ENCODE data around the gene UBE2L6. TPM values are rescaled to one million over a fixed set of nuclear protein-coding genes. Genes with fewer than 3 reads are reported as not detected.
A peak's percentile ranks its signal among the peaks of the same experiment; 100 is the strongest.

Gene UBE2L6
- total and polyA plus RNA-seq, 2 experiments from 2014 or later = 41.5 to 75.9 TPM

GRCh38 chr11:57547854-57548377 lies 19.6 kb downstream of the UBE2L6 start:
- Histone ChIP-seq H3K9me2 (ENCODE audit: insufficient read depth) (no peaks in the 10 kb centered on the region), H3K36me3 (ENCODE audit: low read depth) (peaks cover 7% of the 10 kb centered on the region; the same call in 1 of the 2 replicates), H3K4me3 (no peak overlapping the region), H3K4me1 (ENCODE audit: insufficient read depth) (no peaks in the 10 kb centered on the region), H4K20me1 (ENCODE audit: insufficient read depth) (no peaks in the 10 kb centered on the region), H3F3A (ENCODE audit: insufficient read depth) (no peaks in the 10 kb centered on the region), H2AFZ (no peak overlapping the region), H3K9me3 (ENCODE audit: low read depth) (no peaks in the 10 kb centered on the region), H3K79me2 (ENCODE audit: insufficient read depth) (no peaks in the 10 kb centered on the region), H3K27me3 (replicated peaks; ENCODE audit: insufficient read depth) (no peaks in the 10 kb centered on the region), H3K9ac (no peak overlapping the region), H3K27ac (no peak overlapping the region), H3K4me2 (ENCODE audit: unreplicated experiment) (no peak overlapping the region)
- TF ChIP-seq EZH2phosphoT487 (IDR thresholded peaks at IDR 0.05; ENCODE audit: insufficient read depth, low read depth) (no peak), EZH2 (IDR thresholded peaks at IDR 0.05; ENCODE audit: insufficient read depth, poor library complexity, severe bottlenecking) (no peak)
- peak; percentile 17 for DNase-seq
- in situ Hi-C loops (cut with MboI) = no loop called here
- 38 to 61% methylated on average over 5 to 6 of the region's 6 CpGs for WGBS, 2 experiments (ENCODE audit: low coverage in 1 of 2, low lambda C conversion rate in 2 of 2, missing lambda C conversion rate in 2 of 2)

DNA sequence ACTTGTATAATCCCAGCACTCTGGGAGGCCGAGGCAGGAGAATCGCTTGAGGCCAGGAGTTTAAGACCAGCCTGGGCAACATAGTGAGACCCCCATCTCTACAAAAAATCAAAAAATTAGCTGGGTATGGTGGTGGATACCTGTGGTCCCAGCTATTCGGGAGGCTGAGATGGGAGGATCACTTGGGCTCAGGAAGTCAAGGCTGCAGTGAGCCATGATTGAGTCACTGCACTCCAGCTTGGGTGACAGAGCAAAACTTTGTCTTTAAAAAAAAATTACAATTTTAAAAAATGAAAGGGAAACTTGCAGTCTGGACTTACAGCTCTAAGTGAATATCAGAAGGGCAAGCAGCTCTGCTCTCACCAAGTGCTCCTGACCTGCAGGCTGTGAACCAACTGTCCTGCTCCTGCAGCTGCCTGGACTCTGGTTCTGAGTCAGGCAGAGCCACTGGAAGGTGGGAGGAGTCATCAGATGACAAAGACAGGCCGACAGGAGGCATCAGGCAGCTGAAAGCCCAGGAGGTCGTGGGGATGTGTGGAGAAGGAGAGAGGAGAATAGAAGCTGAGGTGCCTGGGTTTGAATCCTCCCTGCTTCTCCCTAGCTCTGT lies 20.5 kb downstream of the UBE2L6 start:
- 58 to 60% methylated on average over 5 of the region's 5 CpGs for WGBS, 2 experiments (ENCODE audit: low coverage in 1 of 2, low lambda C conversion rate in 2 of 2, missing lambda C conversion rate in 2 of 2)
- Histone ChIP-seq H3F3A (ENCODE audit: insufficient read depth) (no peaks in the 10 kb centered on the region), H4K20me1 (ENCODE audit: insufficient read depth) (no peaks in the 10 kb centered on the region), H3K4me1 (ENCODE audit: insufficient read depth) (no peaks in the 10 kb centered on the region), H3K79me2 (ENCODE audit: insufficient read depth) (no peaks in the 10 kb centered on the region), H3K36me3 (ENCODE audit: low read depth) (peaks cover 2% of the 10 kb centered on the region; the same call in 1 of the 2 replicates), H3K9me3 (ENCODE audit: low read depth) (no peaks in the 10 kb centered on the region), H3K4me2 (ENCODE audit: unreplicated experiment) (no peak overlapping the region), H3K9ac (no peak overlapping the region), H3K27me3 (replicated peaks; ENCODE audit: insufficient read depth) (no peaks in the 10 kb centered on the region), H3K4me3 (no peak overlapping the region), H3K9me2 (ENCODE audit: insufficient read depth) (no peaks in the 10 kb centered on the region), H3K27ac (no peak overlapping the region), H2AFZ (no peak overlapping the region)
- no peak for TF ChIP-seq EZH2phosphoT487 (IDR thresholded peaks at IDR 0.05; ENCODE audit: insufficient read depth, low read depth)
- no peak for TF ChIP-seq EZH2 (IDR thresholded peaks at IDR 0.05; ENCODE audit: insufficient read depth, poor library complexity, severe bottlenecking)
- in situ Hi-C loops (cut with MboI) = no loop called here
- DNase-seq = peak; percentile 81

DNA sequence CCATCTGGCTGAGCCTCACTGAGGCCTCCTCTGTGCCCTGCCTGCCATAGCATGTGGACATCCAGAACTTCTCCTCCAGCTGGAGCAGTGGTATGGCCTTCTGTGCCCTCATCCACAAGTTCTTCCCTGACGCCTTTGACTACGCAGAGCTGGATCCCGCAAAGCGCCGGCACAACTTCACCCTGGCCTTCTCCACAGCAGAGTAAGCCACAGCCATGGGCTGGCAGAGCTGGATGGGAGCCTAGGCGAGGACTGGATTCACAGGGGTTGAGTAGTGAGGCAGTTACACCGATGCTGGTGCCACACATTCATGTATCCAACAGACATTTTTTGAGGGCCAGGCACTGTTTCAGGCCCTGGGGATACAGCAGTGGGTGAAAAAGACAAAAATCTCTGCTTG lies 21.0 kb downstream of the UBE2L6 start:
- no peak overlapping the region for H3K27ac ChIP-seq
- 96 to 100% methylated on average over 7 of the region's 7 CpGs for WGBS, 2 experiments (ENCODE audit: low coverage in 1 of 2, low lambda C conversion rate in 2 of 2, missing lambda C conversion rate in 2 of 2)
- H3K4me1 ChIP-seq (ENCODE audit: insufficient read depth) = no peaks in the 10 kb centered on the region
- H3K9ac ChIP-seq = no peak overlapping the region
- H4K20me1 ChIP-seq (ENCODE audit: insufficient read depth) = no peaks in the 10 kb centered on the region
- H2AFZ ChIP-seq = no peak overlapping the region
- no peaks in the 10 kb centered on the region for H3K9me2 ChIP-seq (ENCODE audit: insufficient read depth)
- H3K27me3 ChIP-seq (replicated peaks; ENCODE audit: insufficient read depth) = no peaks in the 10 kb centered on the region
- H3K9me3 ChIP-seq (ENCODE audit: low read depth) = no peaks in the 10 kb centered on the region
- H3K36me3 ChIP-seq (ENCODE audit: low read depth) = peaks cover under 1% of the 10 kb centered on the region; the same call in 1 of the 2 replicates
- in situ Hi-C loops (cut with MboI) = no loop called here
- H3K4me3 ChIP-seq = no peak overlapping the region
- TF ChIP-seq EZH2 (IDR thresholded peaks at IDR 0.05; ENCODE audit: insufficient read depth, poor library complexity, severe bottlenecking) (no peak), EZH2phosphoT487 (IDR thresholded peaks at IDR 0.05; ENCODE audit: insufficient read depth, low read depth) (no peak)
- no peaks in the 10 kb centered on the region for H3F3A ChIP-seq (ENCODE audit: insufficient read depth)
- no peaks in the 10 kb centered on the region for H3K79me2 ChIP-seq (ENCODE audit: insufficient read depth)
- DNase-seq = no peak
- no peak overlapping the region for H3K4me2 ChIP-seq (ENCODE audit: unreplicated experiment)

- no peaks in the 10 kb centered on the region for H3K79me2 ChIP-seq (ENCODE audit: insufficient read depth)
- no peaks in the 10 kb centered on the region for H3F3A ChIP-seq (ENCODE audit: insufficient read depth)
- H3K27ac ChIP-seq = no peak overlapping the region
- H3K4me1 ChIP-seq (ENCODE audit: insufficient read depth) = no peaks in the 10 kb centered on the region
- H4K20me1 ChIP-seq (ENCODE audit: insufficient read depth) = no peaks in the 10 kb centered on the region
- no peak overlapping the region for H3K9ac ChIP-seq
- H3K27me3 ChIP-seq (replicated peaks; ENCODE audit: insufficient read depth) = no peaks in the 10 kb centered on the region
- TF ChIP-seq EZH2phosphoT487 (IDR thresholded peaks at IDR 0.05; ENCODE audit: insufficient read depth, low read depth) (no peak), EZH2 (IDR thresholded peaks at IDR 0.05; ENCODE audit: insufficient read depth, poor library complexity, severe bottlenecking) (no peak)
- H3K4me2 ChIP-seq (ENCODE audit: unreplicated experiment) = no peak overlapping the region
- 78 to 87% methylated on average over 12 to 13 of the region's 13 CpGs for WGBS, 2 experiments (ENCODE audit: low coverage in 1 of 2, low lambda C conversion rate in 2 of 2, missing lambda C conversion rate in 2 of 2)
- no peaks in the 10 kb centered on the region; the same call in 1 of the 2 replicates for H3K36me3 ChIP-seq (ENCODE audit: low read depth)
- no peaks in the 10 kb centered on the region for H3K9me3 ChIP-seq (ENCODE audit: low read depth)
- H3K9me2 ChIP-seq (ENCODE audit: insufficient read depth) = no peaks in the 10 kb centered on the region
- in situ Hi-C loops (cut with MboI) = no loop called here
- H2AFZ ChIP-seq = no peak overlapping the region
- DNase-seq = no peak
- no peak overlapping the region for H3K4me3 ChIP-seq
Observed at GRCh38 chr11:57545883-57546282, 21.6 kb downstream of the UBE2L6 start.

Measured in GM23248 (cell line).